WTC11 (cell line): ENCODE data around the gene NDOR1. TPM values are rescaled to one million over a fixed set of nuclear protein-coding genes. Genes with fewer than 3 reads are reported as not detected.
"Not testable (repeated sequence)": the region's sequence is repeated elsewhere in the genome, so short reads cannot be mapped to it uniquely, and the experiment has no call there.

ENCODE experiments used
- ATAC-seq: fragments of 200-7000 bp; cut with Tn5 transposase; 2 replicates; pipeline ENCODE4 v1.10.0; 2021; ENCODE audit warnings: mild to moderate bottlenecking, moderate library complexity
- CTCF ChIA-PET: fragments of 300-600 bp; sonication (Branson Sonifier 250); formaldehyde crosslinking; loops from one replicate; lab custom pipeline; 2021; ENCODE audit warnings: antibody characterized with exemption; lab: Charles Lee
- POLR2A ChIA-PET: fragments of 350-600 bp; sonication (Branson Sonifier 250); formaldehyde crosslinking; loops from one replicate; lab custom pipeline; 2021; ENCODE audit warnings: antibody characterized with exemption; lab: Charles Lee
- DNase-seq: peaks from one replicate; pipeline ENCODE4 v3.0.0; 2021; ENCODE audit warnings: low spot score
- H3K27ac Mint-ChIP-seq: 2 replicates; pipeline ENCODE4 v1.8.0; 2021; ENCODE audit warnings: mixed read lengths
- H3K27me3 Mint-ChIP-seq: 2 replicates; pipeline ENCODE4 v1.8.0; 2021; ENCODE audit warnings: low read depth, mild to moderate bottlenecking, moderate library complexity, mixed read lengths
- H3K36me3 Mint-ChIP-seq: 2 replicates; pipeline ENCODE4 v1.8.0; 2021; ENCODE audit warnings: mixed read lengths
- H3K4me1 Mint-ChIP-seq: 2 replicates; pipeline ENCODE4 v1.8.0; 2022; ENCODE audit warnings: mixed read lengths
- H3K4me3 Mint-ChIP-seq: 2 replicates; pipeline ENCODE4 v1.8.0; 2021; ENCODE audit warnings: mild to moderate bottlenecking, moderate library complexity, mixed read lengths
- H3K9me3 Mint-ChIP-seq: 2 replicates; pipeline ENCODE4 v1.8.0; 2021; ENCODE audit warnings: mixed read lengths
- ATF1 ChIP-seq: sonication (generic); formaldehyde crosslinking; IDR thresholded peaks from 2 replicates; pipeline ENCODE4 v1.8.1; 2023; ENCODE audit warnings: mild to moderate bottlenecking, moderate library complexity, missing genetic modification reagents
- HMGA2 ChIP-seq: fragments of 250-450 bp; sonication (Bioruptor Pico); IDR thresholded peaks from 2 replicates; pipeline ENCODE4 v1.4.0; 2021; ENCODE audit warnings: mild to moderate bottlenecking, moderate library complexity
- JAZF1 ChIP-seq: fragments of 250-450 bp; sonication (Bioruptor Pico); IDR thresholded peaks from 2 replicates; pipeline ENCODE4 v1.9.0; 2021; ENCODE audit warnings: moderate library complexity, mild to moderate bottlenecking, inconsistent platforms
- JUN ChIP-seq: sonication (generic); formaldehyde crosslinking; IDR thresholded peaks from 2 replicates; pipeline ENCODE4 v1.8.0; 2023; ENCODE audit warnings: mild to moderate bottlenecking, missing genetic modification reagents
- MYBL2 ChIP-seq: sonication (generic); formaldehyde crosslinking; IDR thresholded peaks from 2 replicates; pipeline ENCODE4 v1.8.1; 2023; ENCODE audit warnings: mild to moderate bottlenecking, moderate library complexity, missing genetic modification reagents
- NFYB ChIP-seq: sonication (generic); formaldehyde crosslinking; conservative IDR thresholded peaks from 2 replicates; pipeline ENCODE4 v1.8.0; 2022; ENCODE audit warnings: low read depth, missing genetic modification reagents
- NR2C2 ChIP-seq: sonication (generic); formaldehyde crosslinking; IDR thresholded peaks from 2 replicates; pipeline ENCODE4 v1.8.0; 2022; ENCODE audit warnings: mild to moderate bottlenecking, missing genetic modification reagents
- TEAD1 ChIP-seq: sonication (generic); formaldehyde crosslinking; IDR thresholded peaks from 2 replicates; pipeline ENCODE4 v1.8.0; 2022; ENCODE audit warnings: mild to moderate bottlenecking, missing genetic modification reagents
- TP53 ChIP-seq: sonication (generic); formaldehyde crosslinking; IDR thresholded peaks from 2 replicates; pipeline ENCODE4 v1.8.1; 2023; ENCODE audit warnings: mild to moderate bottlenecking, missing genetic modification reagents
- ZNF263 ChIP-seq: sonication (generic); formaldehyde crosslinking; IDR thresholded peaks from 2 replicates; pipeline ENCODE4 v1.8.1; 2022; ENCODE audit warnings: low read depth, mild to moderate bottlenecking, moderate library complexity, missing genetic modification reagents
- total RNA-seq: library from RNA; stranded (reverse); gene quantifications from 3 replicates; pipeline ENCODE4 v1.2.3, GENCODE V29; 2021
- TF ChIP-seq, protein P1 (sequence below): fragments of 250-450 bp; sonication (Bioruptor Pico); IDR thresholded peaks from 2 replicates; pipeline ENCODE4 v1.9.0; 2021; ENCODE audit warnings: mild to moderate bottlenecking, borderline replicate concordance
- TF ChIP-seq, protein P2 (sequence below): sonication (generic); formaldehyde crosslinking; IDR thresholded peaks from 2 replicates; pipeline ENCODE4 v1.8.1; 2022; ENCODE audit warnings: mild to moderate bottlenecking, missing genetic modification reagents, moderate library complexity, borderline replicate concordance
- TF ChIP-seq, protein P3 (sequence below): sonication (generic); formaldehyde crosslinking; IDR thresholded peaks from 2 replicates; pipeline ENCODE4 v1.8.0; 2022; ENCODE audit warnings: mild to moderate bottlenecking, missing genetic modification reagents
- TF ChIP-seq, protein P4 (sequence below): fragments of 250-450 bp; sonication (Bioruptor Pico); IDR thresholded peaks from 2 replicates; pipeline ENCODE4 v1.9.0; 2021; ENCODE audit warnings: moderate library complexity, mild to moderate bottlenecking, inconsistent platforms, borderline replicate concordance
- TF ChIP-seq, protein P5 (sequence below): fragments of 250-450 bp; sonication (Bioruptor Pico); IDR thresholded peaks from 2 replicates; pipeline ENCODE4 v1.9.0; 2021; ENCODE audit warnings: mild to moderate bottlenecking

Gene NDOR1
- total RNA-seq, 1 experiment from 2014 or later = 49.0 TPM

DNA sequence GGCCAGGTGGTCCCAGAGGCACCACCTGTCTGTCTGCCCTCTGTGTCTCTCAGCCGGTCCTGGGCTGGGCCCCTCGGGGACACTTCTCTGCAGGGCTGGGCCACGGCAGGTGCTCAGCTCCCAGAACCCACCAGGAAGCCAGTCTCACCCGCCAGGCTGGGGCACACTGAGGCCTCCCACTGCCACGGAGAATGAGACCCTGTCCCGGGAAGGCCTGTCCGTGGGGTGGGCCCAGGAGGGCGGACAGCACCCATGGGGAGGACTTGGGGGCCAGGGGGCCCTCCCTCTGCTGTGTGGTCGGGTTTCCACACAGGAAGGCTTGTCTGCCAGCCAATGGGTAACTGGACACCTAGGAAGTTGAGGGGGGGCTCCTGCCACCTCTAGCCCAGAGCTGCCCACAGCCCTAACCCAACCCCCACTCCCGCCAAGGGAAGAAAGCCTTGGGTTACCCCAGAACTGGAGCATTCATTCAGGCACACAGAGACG lies 31.5 kb downstream of the NDOR1 start:
- H3K27me3 Mint-ChIP-seq = no peaks in the 10 kb centered on the region
- H3K36me3 Mint-ChIP-seq = peaks cover under 1% of the 10 kb centered on the region
- DNase-seq = no peak
- CTCF ChIA-PET = interaction anchor here (0.6 to 4.6 kb wide), 90 partner anchors 10 to 633 kb away, joined by 3 to 143 read pairs (median 6); partner anchors contain the start of genes CYSRT1, ENTPD2, ENTPD8 and EXD3
- H3K4me1 Mint-ChIP-seq = peaks cover 18% of the 10 kb centered on the region
- no peak overlapping the region for H3K4me3 Mint-ChIP-seq
- TF ChIP-seq ZNF263 (CRISPR knock-in tag) = no peak
- TF ChIP-seq, protein P1, sequence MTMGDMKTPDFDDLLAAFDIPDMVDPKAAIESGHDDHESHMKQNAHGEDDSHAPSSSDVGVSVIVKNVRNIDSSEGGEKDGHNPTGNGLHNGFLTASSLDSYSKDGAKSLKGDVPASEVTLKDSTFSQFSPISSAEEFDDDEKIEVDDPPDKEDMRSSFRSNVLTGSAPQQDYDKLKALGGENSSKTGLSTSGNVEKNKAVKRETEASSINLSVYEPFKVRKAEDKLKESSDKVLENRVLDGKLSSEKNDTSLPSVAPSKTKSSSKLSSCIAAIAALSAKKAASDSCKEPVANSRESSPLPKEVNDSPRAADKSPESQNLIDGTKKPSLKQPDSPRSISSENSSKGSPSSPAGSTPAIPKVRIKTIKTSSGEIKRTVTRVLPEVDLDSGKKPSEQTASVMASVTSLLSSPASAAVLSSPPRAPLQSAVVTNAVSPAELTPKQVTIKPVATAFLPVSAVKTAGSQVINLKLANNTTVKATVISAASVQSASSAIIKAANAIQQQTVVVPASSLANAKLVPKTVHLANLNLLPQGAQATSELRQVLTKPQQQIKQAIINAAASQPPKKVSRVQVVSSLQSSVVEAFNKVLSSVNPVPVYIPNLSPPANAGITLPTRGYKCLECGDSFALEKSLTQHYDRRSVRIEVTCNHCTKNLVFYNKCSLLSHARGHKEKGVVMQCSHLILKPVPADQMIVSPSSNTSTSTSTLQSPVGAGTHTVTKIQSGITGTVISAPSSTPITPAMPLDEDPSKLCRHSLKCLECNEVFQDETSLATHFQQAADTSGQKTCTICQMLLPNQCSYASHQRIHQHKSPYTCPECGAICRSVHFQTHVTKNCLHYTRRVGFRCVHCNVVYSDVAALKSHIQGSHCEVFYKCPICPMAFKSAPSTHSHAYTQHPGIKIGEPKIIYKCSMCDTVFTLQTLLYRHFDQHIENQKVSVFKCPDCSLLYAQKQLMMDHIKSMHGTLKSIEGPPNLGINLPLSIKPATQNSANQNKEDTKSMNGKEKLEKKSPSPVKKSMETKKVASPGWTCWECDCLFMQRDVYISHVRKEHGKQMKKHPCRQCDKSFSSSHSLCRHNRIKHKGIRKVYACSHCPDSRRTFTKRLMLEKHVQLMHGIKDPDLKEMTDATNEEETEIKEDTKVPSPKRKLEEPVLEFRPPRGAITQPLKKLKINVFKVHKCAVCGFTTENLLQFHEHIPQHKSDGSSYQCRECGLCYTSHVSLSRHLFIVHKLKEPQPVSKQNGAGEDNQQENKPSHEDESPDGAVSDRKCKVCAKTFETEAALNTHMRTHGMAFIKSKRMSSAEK (CRISPR knock-in tag) = no peak
- ATAC-seq = no peak
- POLR2A ChIA-PET = interaction anchor here (0.9 kb wide), 1 partner anchor 65 kb away, joined by 3 read pairs; the partner anchor contains the start of gene NRARP
- H3K9me3 Mint-ChIP-seq = no peaks in the 10 kb centered on the region
- no peak overlapping the region for H3K27ac Mint-ChIP-seq

DNA sequence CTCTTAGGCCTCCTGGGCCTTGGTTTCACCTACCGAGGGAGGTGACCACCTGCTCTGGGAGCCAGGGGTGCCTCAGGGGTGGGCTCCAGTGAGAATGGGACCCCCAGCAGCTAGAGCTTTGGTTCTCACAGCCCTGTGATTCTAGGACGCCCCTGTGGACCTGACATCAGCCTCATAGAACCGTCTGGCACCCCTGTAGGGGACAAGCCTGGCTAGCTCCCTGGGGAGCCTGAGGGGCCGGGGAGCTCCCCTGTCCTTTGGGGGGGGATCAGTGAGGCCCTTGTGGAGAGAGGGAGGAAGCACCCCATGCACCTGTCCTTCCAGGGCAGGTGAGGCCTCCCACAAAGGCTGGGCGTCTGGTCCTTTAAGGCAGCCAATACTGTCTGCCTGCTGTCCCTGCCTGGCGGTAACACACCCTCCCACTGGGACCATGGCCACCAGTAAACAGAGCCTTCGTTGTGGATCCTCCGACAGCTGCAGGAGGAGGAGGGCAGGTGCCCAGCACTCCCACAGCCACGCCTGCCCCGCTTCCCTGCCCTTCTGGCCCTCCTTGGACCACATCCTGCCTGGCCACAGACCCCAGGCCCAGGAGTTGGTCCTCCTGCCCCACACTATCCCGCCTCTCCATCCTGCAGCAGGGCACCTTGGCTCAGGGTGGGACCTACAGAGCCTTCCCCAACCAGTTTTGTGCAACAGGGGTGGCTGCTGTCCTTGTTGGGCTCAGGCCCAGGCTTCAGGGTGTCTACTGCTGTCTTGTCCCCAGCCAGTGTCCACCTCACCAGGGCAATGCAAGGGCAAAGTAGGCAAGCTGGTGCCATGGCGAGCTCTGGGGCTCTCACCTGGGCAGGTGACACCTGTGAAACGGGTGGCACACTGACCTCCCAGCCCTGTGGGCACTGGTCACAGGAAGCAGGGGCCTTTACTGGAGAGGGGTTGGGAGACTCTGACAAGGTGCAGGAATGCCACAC lies 32.5 kb downstream of the NDOR1 start:
- no peak for TF ChIP-seq NR2C2
- TF ChIP-seq JAZF1 = no peak
- TF ChIP-seq ATF1 (CRISPR knock-in tag) = no peak
- H3K27me3 Mint-ChIP-seq = no peaks in the 10 kb centered on the region
- DNase-seq = no peak
- H3K36me3 Mint-ChIP-seq = peaks cover 11% of the 10 kb centered on the region
- no peak overlapping the region for H3K27ac Mint-ChIP-seq
- H3K4me3 Mint-ChIP-seq = no peak overlapping the region
- H3K9me3 Mint-ChIP-seq = no peaks in the 10 kb centered on the region
- ATAC-seq = no peak
- ChIA-PET POLR2A (interaction anchor here (0.6 kb wide), 1 partner anchor 153 kb away, joined by 3 read pairs; no protein-coding TSS in a partner anchor), CTCF (interaction anchor here (0.6 to 4.6 kb wide), 21 partner anchors 9 to 290 kb away, joined by 3 to 143 read pairs (median 10); partner anchors contain the start of genes CYSRT1, LRRC26, MAN1B1 and NELFB)
- peaks cover 29% of the 10 kb centered on the region for H3K4me1 Mint-ChIP-seq

DNA sequence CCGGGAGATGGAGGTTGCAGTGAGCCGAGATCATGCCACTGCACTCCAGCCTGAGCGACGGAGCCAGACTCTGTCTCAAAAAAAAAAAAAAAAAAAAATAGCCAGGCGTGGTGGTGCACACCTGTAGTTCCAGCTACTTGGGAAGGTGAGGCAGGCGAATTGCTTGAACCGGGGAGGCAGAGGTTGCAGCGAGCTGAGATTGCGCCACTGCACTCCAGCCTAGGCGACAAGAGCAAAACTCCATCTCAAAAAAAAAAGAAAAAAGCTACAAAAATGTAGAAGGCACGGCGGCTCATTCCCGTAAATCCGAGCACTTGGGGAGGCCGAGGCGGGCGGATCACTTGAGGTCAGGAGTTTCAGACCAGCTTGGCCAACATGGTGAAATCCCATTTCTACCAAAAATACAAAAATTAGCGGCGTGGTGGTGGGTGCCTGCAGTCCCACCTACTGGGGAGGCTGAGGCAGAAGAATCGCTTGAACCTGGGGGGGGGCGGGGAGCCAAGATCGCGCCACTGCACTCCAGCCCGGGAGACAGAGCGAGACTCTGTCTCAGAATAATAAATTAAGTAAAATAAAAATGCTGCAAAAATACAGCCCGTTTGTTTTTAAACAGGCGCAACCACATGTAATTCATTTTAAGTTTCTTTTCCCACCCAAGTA lies 34.2 kb downstream of the NDOR1 start:
- not testable (repeated sequence) for DNase-seq, H3K27me3 Mint-ChIP-seq, H3K9me3 Mint-ChIP-seq, ATAC-seq, H3K27ac Mint-ChIP-seq
- POLR2A ChIA-PET = interaction anchor here (1.1 to 1.8 kb wide), 8 partner anchors 12 to 110 kb away, joined by 3 to 30 read pairs (median 7); partner anchors contain the start of genes NELFB, NRARP, RNF224 and STPG3
- H3K36me3 Mint-ChIP-seq = peaks cover 20% of the 10 kb centered on the region
- CTCF ChIA-PET = interaction anchor here (0.7 to 2.4 kb wide), 17 partner anchors 12 to 204 kb away, joined by 3 to 14 read pairs (median 4); partner anchors contain the start of genes EXD3, MAN1B1, NOXA1 and RNF224
- H3K4me3 Mint-ChIP-seq = peak overlapping the region; percentile 73
- H3K4me1 Mint-ChIP-seq = peaks cover 44% of the 10 kb centered on the region

DNA sequence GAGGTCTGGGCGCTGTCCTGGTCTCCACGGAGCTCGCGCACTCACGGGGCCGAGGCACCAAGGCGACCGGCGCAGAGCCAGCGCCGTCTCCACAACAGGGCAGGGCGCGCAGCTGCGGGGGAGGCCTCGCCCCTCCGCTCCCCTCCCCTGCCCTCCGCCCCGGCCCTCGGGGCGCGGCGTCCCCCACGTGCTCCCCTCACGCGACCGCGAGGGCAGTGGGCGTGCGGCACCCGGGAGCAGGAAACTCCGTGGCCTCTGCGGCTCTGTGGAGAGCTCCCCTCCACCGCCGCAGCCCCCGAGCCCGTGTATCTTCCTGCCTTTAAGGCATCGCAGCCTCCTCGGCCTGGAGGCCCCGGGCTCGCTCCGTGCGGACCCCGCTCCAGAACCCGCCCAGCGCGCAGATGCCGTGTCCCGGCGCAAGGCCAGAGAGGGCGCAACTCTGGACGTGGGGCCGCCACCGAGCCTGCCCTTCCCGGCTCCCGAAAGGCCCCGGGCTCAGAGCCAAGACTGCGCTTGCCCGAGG lies 34.9 kb downstream of the NDOR1 start:
- ATAC-seq (no peak), DNase-seq (peak; percentile 38)
- H3K9me3 Mint-ChIP-seq = no peaks in the 10 kb centered on the region
- peaks cover 40% of the 10 kb centered on the region for H3K4me1 Mint-ChIP-seq
- POLR2A ChIA-PET = interaction anchor here (0.6 to 1.8 kb wide), 29 partner anchors 13 to 652 kb away, joined by 3 to 30 read pairs (median 4); partner anchors contain the start of genes LRRC26, MAN1B1, NELFB and NRARP
- no peaks in the 10 kb centered on the region for H3K27me3 Mint-ChIP-seq
- CTCF ChIA-PET = interaction anchor here (0.7 to 2.4 kb wide), 29 partner anchors 11 to 211 kb away, joined by 3 to 14 read pairs (median 4); partner anchors contain the start of genes CYSRT1, EXD3, MAN1B1 and NOXA1
- peaks cover 20% of the 10 kb centered on the region for H3K36me3 Mint-ChIP-seq
- peak overlapping the region; percentile 73 for H3K4me3 Mint-ChIP-seq
- no peak overlapping the region for H3K27ac Mint-ChIP-seq
- TF ChIP-seq NFYB (CRISPR knock-in tag) (no peak), TP53 (peak; percentile 85; the same call in 1 of the 2 replicates), HMGA2 (no peak), MYBL2 (peak; percentile 15; the same call in 1 of the 2 replicates), TEAD1 (peak; percentile 79; the same call in 1 of the 2 replicates), JUN (CRISPR knock-in tag) (0 out of 2 replicates have a peak, but pooled peaks have one; percentile 64)
- TF ChIP-seq, protein P2, sequence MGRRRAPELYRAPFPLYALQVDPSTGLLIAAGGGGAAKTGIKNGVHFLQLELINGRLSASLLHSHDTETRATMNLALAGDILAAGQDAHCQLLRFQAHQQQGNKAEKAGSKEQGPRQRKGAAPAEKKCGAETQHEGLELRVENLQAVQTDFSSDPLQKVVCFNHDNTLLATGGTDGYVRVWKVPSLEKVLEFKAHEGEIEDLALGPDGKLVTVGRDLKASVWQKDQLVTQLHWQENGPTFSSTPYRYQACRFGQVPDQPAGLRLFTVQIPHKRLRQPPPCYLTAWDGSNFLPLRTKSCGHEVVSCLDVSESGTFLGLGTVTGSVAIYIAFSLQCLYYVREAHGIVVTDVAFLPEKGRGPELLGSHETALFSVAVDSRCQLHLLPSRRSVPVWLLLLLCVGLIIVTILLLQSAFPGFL (CRISPR knock-in tag) = peak; percentile 69; the same call in 1 of the 2 replicates
- TF ChIP-seq, protein P3, sequence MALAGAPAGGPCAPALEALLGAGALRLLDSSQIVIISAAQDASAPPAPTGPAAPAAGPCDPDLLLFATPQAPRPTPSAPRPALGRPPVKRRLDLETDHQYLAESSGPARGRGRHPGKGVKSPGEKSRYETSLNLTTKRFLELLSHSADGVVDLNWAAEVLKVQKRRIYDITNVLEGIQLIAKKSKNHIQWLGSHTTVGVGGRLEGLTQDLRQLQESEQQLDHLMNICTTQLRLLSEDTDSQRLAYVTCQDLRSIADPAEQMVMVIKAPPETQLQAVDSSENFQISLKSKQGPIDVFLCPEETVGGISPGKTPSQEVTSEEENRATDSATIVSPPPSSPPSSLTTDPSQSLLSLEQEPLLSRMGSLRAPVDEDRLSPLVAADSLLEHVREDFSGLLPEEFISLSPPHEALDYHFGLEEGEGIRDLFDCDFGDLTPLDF (CRISPR knock-in tag) = 0 out of 2 replicates have a peak, but pooled peaks have one; percentile 46
- TF ChIP-seq, protein P4, sequence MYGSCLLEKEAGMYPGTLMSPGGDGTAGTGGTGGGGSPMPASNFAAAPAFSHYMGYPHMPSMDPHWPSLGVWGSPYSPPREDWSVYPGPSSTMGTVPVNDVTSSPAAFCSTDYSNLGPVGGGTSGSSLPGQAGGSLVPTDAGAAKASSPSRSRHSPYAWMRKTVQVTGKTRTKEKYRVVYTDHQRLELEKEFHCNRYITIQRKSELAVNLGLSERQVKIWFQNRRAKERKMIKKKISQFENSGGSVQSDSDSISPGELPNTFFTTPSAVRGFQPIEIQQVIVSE (CRISPR knock-in tag) = no peak
- TF ChIP-seq, protein P5, sequence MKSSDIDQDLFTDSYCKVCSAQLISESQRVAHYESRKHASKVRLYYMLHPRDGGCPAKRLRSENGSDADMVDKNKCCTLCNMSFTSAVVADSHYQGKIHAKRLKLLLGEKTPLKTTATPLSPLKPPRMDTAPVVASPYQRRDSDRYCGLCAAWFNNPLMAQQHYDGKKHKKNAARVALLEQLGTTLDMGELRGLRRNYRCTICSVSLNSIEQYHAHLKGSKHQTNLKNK (CRISPR knock-in tag) = no peak
